Endothelial cell of umbilical vein (primary cell): Measurements from ENCODE around the gene CD99L2. TPM values are rescaled to one million over a fixed set of nuclear protein-coding genes. Genes with fewer than 3 reads are reported as not detected.

Experiments used
- BruUV-seq: library from RNA; stranded (reverse); fragments of 400-500 nt; replicated peaks from 2 replicates; lab custom pipeline; 2021; lab: Mats Ljungman, UMichigan
- CTCF ChIA-PET: fragments of 300-600, 350-600 bp; sonication (Branson Sonifier 250); formaldehyde crosslinking; loops from one replicate; lab custom pipeline; 2021; ENCODE audit warnings: antibody characterized with exemption, inconsistent platforms; lab: Charles Lee
- POLR2A ChIA-PET: fragments of 300-600, 350-600 bp; sonication (Branson Sonifier 250); formaldehyde crosslinking; loops from one replicate; lab custom pipeline; 2021; ENCODE audit warnings: antibody characterized with exemption, inconsistent platforms; lab: Charles Lee
- DNase-seq: peaks from one replicate; pipeline ENCODE4 v3.0.0-alpha.2; 2011; ENCODE audit warnings: low read depth, low spot score
- FAIRE-seq: peaks from 2 replicates; lab custom pipeline; 2011; peaks lifted over from hg19 to GRCh38; lab: Jason Lieb, UNC
- H2AFZ ChIP-seq: 2 replicates; pipeline ENCODE4 v1.6.0; 2012; ENCODE audit warnings: low read depth, low read length, control low read depth, inconsistent platforms
- H3K27ac ChIP-seq: 2 replicates; pipeline ENCODE4 v1.5.1; 2011; ENCODE audit warnings: low read depth, mild to moderate bottlenecking, control low read depth, low read length, moderate library complexity; ENCODE audit not compliant: insufficient read depth
- H3K27me3 ChIP-seq, 2 experiments: 2 replicates each; pipeline versions ENCODE4 v1.6.0 to v1.6.1; 2011; ENCODE audit warnings: low read length in 2 of 2, mixed read lengths in 1 of 2; ENCODE audit not compliant: control insufficient read depth in 2 of 2, insufficient read depth in 2 of 2
- H3K36me3 ChIP-seq, 2 experiments: 2 replicates in 1 of 2; 3 replicates in 1 of 2; pipeline ENCODE4 v1.5.1; 2011; ENCODE audit warnings: low read length in 2 of 2, mild to moderate bottlenecking in 1 of 2, moderate library complexity in 1 of 2; ENCODE audit not compliant: control insufficient read depth in 2 of 2, insufficient read depth in 2 of 2; ENCODE audit errors: extremely low read depth in 1 of 2
- H3K4me1 ChIP-seq: 3 replicates; pipeline ENCODE4 v1.5.1; 2011; ENCODE audit warnings: mild to moderate bottlenecking, low read length; ENCODE audit not compliant: control insufficient read depth, insufficient read depth; ENCODE audit errors: extremely low read depth
- H3K4me2 ChIP-seq: 2 replicates; pipeline ENCODE4 v1.6.1; 2011; ENCODE audit warnings: low read length, control low read depth, mixed read lengths; ENCODE audit not compliant: insufficient read depth
- H3K4me3 ChIP-seq, 3 experiments: fragments of 200-600 bp in 1 of 3; sonication (generic), shearing (Covaris generic) in 1 of 3; replicated peaks in 1 of 3; 2 replicates each; pipeline ENCODE4 v1.5.1; 2011 to 2016; ENCODE audit warnings: control low read depth in 3 of 3, low read length in 3 of 3, mild to moderate bottlenecking in 2 of 3, inconsistent platforms in 1 of 3, low read depth in 1 of 3, moderate library complexity in 1 of 3; ENCODE audit not compliant: insufficient read depth in 1 of 3
- H3K79me2 ChIP-seq: 2 replicates; pipeline ENCODE4 v1.6.0; 2012; ENCODE audit warnings: low read length, inconsistent platforms; ENCODE audit not compliant: control insufficient read depth, insufficient read depth
- H3K9ac ChIP-seq: replicated peaks from 2 replicates; pipeline ENCODE3; 2011; ENCODE audit warnings: low read length, control low read depth; ENCODE audit not compliant: insufficient read depth; ENCODE audit errors: extremely low read depth
- H3K9me1 ChIP-seq: replicated peaks from 3 replicates; pipeline ENCODE4 v1.6.0; 2011; ENCODE audit warnings: mild to moderate bottlenecking, low read length; ENCODE audit not compliant: control insufficient read depth, insufficient read depth; ENCODE audit errors: extremely low read depth
- H3K9me3 ChIP-seq: replicated peaks from 2 replicates; pipeline ENCODE4 v1.5.1; 2012; ENCODE audit warnings: low read length, inconsistent platforms; ENCODE audit not compliant: control insufficient read depth, insufficient read depth
- H4K20me1 ChIP-seq: replicated peaks from 2 replicates; pipeline ENCODE3; 2011; ENCODE audit warnings: mild to moderate bottlenecking, low read length; ENCODE audit not compliant: control insufficient read depth, insufficient read depth; ENCODE audit errors: extremely low read depth
- EZH2 ChIP-seq: IDR thresholded peaks from 2 replicates; pipeline ENCODE4 v1.6.1; 2012; ENCODE audit warnings: borderline replicate concordance, low read depth, mild to moderate bottlenecking, moderate library complexity, low read length, inconsistent platforms; ENCODE audit not compliant: severe bottlenecking
- FOS ChIP-seq: IDR thresholded peaks from 2 replicates; pipeline ENCODE4 v1.6.1; 2011; ENCODE audit warnings: mild to moderate bottlenecking, low read length, moderate library complexity, borderline replicate concordance; ENCODE audit not compliant: insufficient read depth
- GATA2 ChIP-seq: IDR thresholded peaks from 2 replicates; pipeline ENCODE4 v1.7.0; 2011; ENCODE audit warnings: low read depth, mild to moderate bottlenecking, moderate library complexity, mixed read lengths, low read length; ENCODE audit not compliant: insufficient read length, insufficient read depth
- JUN ChIP-seq: IDR thresholded peaks from 2 replicates; pipeline ENCODE4 v1.6.1; 2011; ENCODE audit warnings: borderline replicate concordance, low read depth; ENCODE audit not compliant: insufficient read length, insufficient read depth
- MYC ChIP-seq: IDR thresholded peaks from one replicate; pipeline ENCODE4 v1.6.1; 2011; ENCODE audit warnings: mild to moderate bottlenecking, low read depth, low read length
- POLR2A ChIP-seq: IDR thresholded peaks from 2 replicates; pipeline ENCODE4 v1.6.1; 2012; ENCODE audit warnings: low read depth, mild to moderate bottlenecking, control low read depth, low read length
- POLR2AphosphoS5 ChIP-seq: IDR thresholded peaks from 2 replicates; pipeline ENCODE4 v1.6.1; 2012; ENCODE audit warnings: low read depth, mild to moderate bottlenecking, control low read depth, low read length, moderate library complexity; ENCODE audit not compliant: insufficient read depth
- dilution Hi-C: fragments of 300-500 bp; cut with MboI; formaldehyde crosslinking; loops from one replicate; pipeline ENCODE4 v1.15.0; 2019; ENCODE audit warnings: low sequenced_read_pairs; ENCODE audit not compliant: extremely low pct_ligation_motif_present
- intact Hi-C: fragments of 100-400 bp; cut with micrococcal nuclease; formaldehyde crosslinking; loops from one replicate; pipeline ENCODE4 v1.10.0; 2022
- polyA plus RNA-seq, 4 experiments: library from polyadenylated mRNA; depleted of rRNA in 3 of 4; stranded (reverse) in 3 of 4; unstranded in 1 of 4; fragments of >200 nt; gene quantifications; 2 replicates each; pipeline versions ENCODE4 v1.2.1 to v1.2.3, GENCODE V29; 2011 to 2012; ENCODE audit warnings: missing spikeins in 1 of 4
- total RNA-seq: library from RNA; stranded (reverse); gene quantifications from 2 replicates; pipeline ENCODE4 v1.2.3, GENCODE V29; 2021
- TF ChIP-seq, protein P1 (sequence below): IDR thresholded peaks from 2 replicates; pipeline ENCODE4 v1.6.1; 2011; ENCODE audit not compliant: insufficient read depth, insufficient read length
- TF ChIP-seq, protein P2 (sequence below), 2 donors: IDR thresholded peaks; 1 replicate in 1 of 2; 2 replicates in 1 of 2; pipeline ENCODE4 v1.5.1; 2011; ENCODE audit warnings: low read length in 2 of 2, mild to moderate bottlenecking in 2 of 2, moderate library complexity in 2 of 2, control low read depth in 1 of 2, inconsistent platforms in 1 of 2, low read depth in 1 of 2; ENCODE audit not compliant: insufficient read depth in 1 of 2; ENCODE audit errors: extremely low read depth in 1 of 2

Gene CD99L2
- total and polyA plus RNA-seq, 2 donors (not counting 3 experiments of a cell fraction or from before 2014, with no cell fraction given) = 33.2 to 43.4 TPM

DNA sequence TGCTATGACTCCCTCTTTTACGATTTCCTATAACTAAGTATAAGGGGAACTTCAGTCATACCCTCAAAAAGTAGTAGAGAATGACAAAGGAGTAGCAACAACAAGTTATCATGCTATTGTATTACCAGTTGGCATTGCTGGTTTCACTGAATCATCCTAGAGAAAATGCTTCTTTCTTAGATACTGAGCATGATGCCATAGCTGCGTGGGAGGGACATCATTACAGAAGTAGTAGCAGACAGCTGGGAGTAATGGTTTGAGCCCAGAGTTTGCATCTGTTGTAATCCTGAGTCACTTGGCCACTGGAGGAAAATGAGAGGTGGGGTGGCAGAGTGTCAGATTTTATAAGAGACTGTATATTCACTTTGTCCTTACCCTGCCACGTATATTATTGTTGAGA lies 166.7 kb downstream of the CD99L2 start:
- H3K27ac ChIP-seq = no peak overlapping the region
- no peaks in the 10 kb centered on the region for H3K79me2 ChIP-seq
- no peaks in the 10 kb centered on the region for H4K20me1 ChIP-seq
- H3K27me3 ChIP-seq = no peaks in the 10 kb centered on the region
- no peaks in the 10 kb centered on the region for H3K9me1 ChIP-seq
- ChIA-PET CTCF (no interaction called here), POLR2A (no interaction called here)
- no peaks in the 10 kb centered on the region for H3K4me1 ChIP-seq
- H3K4me3 ChIP-seq = no peak overlapping the region
- DNase-seq (no peak), FAIRE-seq (no peak)
- no peak overlapping the region for H3K9ac ChIP-seq
- no peak overlapping the region for H2AFZ ChIP-seq
- H3K36me3 ChIP-seq = peaks cover 0 to 5% of the 10 kb centered on the region in 2 experiments
- no peak overlapping the region for H3K4me2 ChIP-seq
- no TSS peak for BruUV-seq
- intact Hi-C loops = no loop called here
- dilution Hi-C loops = no loop called here
- H3K9me3 ChIP-seq = no peaks in the 10 kb centered on the region
- TF ChIP-seq EZH2 = no peak
- TF ChIP-seq, protein P1, sequence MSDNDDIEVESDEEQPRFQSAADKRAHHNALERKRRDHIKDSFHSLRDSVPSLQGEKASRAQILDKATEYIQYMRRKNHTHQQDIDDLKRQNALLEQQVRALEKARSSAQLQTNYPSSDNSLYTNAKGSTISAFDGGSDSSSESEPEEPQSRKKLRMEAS = no peak

- H3K9ac ChIP-seq = no peak overlapping the region
- no peaks in the 10 kb centered on the region for H4K20me1 ChIP-seq
- no peak for DNase-seq
- H3K79me2 ChIP-seq = peaks cover 2% of the 10 kb centered on the region
- no peaks in the 10 kb centered on the region for H3K4me1 ChIP-seq
- no peak overlapping the region for H3K27ac ChIP-seq
- no peak for FAIRE-seq
- H3K27me3 ChIP-seq = no peaks in the 10 kb centered on the region
- no peak for TF ChIP-seq EZH2
- no peak for TF ChIP-seq POLR2AphosphoS5
- TF ChIP-seq FOS = no peak
- TF ChIP-seq MYC = no peak
- no peak for TF ChIP-seq POLR2A
- TF ChIP-seq JUN = no peak
- TF ChIP-seq, protein P2, sequence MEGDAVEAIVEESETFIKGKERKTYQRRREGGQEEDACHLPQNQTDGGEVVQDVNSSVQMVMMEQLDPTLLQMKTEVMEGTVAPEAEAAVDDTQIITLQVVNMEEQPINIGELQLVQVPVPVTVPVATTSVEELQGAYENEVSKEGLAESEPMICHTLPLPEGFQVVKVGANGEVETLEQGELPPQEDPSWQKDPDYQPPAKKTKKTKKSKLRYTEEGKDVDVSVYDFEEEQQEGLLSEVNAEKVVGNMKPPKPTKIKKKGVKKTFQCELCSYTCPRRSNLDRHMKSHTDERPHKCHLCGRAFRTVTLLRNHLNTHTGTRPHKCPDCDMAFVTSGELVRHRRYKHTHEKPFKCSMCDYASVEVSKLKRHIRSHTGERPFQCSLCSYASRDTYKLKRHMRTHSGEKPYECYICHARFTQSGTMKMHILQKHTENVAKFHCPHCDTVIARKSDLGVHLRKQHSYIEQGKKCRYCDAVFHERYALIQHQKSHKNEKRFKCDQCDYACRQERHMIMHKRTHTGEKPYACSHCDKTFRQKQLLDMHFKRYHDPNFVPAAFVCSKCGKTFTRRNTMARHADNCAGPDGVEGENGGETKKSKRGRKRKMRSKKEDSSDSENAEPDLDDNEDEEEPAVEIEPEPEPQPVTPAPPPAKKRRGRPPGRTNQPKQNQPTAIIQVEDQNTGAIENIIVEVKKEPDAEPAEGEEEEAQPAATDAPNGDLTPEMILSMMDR (IDR thresholded peaks at IDR 0.05; ENCODE audit: extremely low read depth in 1 of 2, insufficient read depth in 1 of 2, low read depth in 1 of 2, low read length in 2 of 2) = no peak
- TF ChIP-seq GATA2 = no peak
- TF ChIP-seq, protein P1 = no peak
- no peaks in the 10 kb centered on the region for H3K9me3 ChIP-seq
- dilution Hi-C loops (no loop called here), intact Hi-C loops (no loop called here)
- H3K4me2 ChIP-seq = no peak overlapping the region
- CTCF ChIA-PET = no interaction called here
- no peak overlapping the region for H2AFZ ChIP-seq
- H3K36me3 ChIP-seq = peaks cover 0 to 5% of the 10 kb centered on the region in 2 experiments
- H3K4me3 ChIP-seq = no peak overlapping the region
- H3K9me1 ChIP-seq = no peaks in the 10 kb centered on the region
- POLR2A ChIA-PET = no interaction called here
- no TSS peak for BruUV-seq
These were observed 167.7 kb downstream of the CD99L2 start for GRCh38 chrX:150730719-150731118.
